ENCODE data around the gene ABHD17C.

DNA sequence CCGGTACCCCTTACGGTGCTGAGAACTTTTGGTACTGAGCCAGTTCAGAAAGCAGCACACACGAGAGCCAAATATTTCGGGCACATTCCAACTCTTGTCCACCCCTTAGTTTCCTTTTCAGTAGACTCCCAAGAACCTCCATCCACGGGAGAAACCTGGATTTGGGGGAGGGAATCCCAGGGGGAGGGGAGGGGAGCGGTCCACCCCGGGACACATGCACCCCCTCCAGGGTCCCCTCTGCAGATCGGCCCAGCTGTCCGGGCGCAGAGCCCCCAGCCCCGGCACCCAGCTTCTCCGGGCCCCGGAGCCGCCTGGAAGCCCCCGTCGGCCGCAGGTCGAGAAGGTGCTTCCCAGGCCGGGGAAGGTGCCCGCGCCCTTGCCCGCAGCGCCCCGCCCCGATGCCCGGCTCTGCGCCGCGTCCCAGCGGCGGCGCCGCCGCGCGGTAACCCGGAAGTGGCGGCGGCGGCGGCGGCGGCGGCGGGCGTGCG lies 455 bp upstream of the ABHD17C start:
- no peak for TF ChIP-seq EZH2phosphoT487 (IDR thresholded peaks at IDR 0.05; ENCODE audit: low read depth, severe bottlenecking, unreplicated experiment)
- no peak for TF ChIP-seq CTCF (IDR thresholded peaks at IDR 0.05; ENCODE audit: poor library complexity)
